Ascending aorta (tissue), 2 donors: Measurements from ENCODE around the gene PLCB2. TPM values are rescaled to one million over a fixed set of nuclear protein-coding genes. Genes with fewer than 3 reads are reported as not detected.
A peak's percentile ranks its signal among the peaks of the same experiment; 100 is the strongest.

Source experiments
- DNase-seq, 2 donors: peaks; one replicate each; pipeline ENCODE4 v3.0.0-alpha.2; 2019; ENCODE audit warnings: low spot score in 2 of 2
- H3K27ac ChIP-seq, 2 donors: fragments of 200-600 bp; sonication (generic); one replicate each; pipeline ENCODE4 v1.5.1; 2016 to 2017; ENCODE audit warnings: mild to moderate bottlenecking in 1 of 2
- H3K27me3 ChIP-seq: fragments of 200-600 bp; sonication (generic); one replicate; pipeline ENCODE4 v1.5.1; 2017
- H3K36me3 ChIP-seq, 2 donors: fragments of 200-600 bp; sonication (generic); one replicate each; pipeline ENCODE4 v1.5.1; 2016
- H3K4me1 ChIP-seq, 2 donors: fragments of 200-600 bp; sonication (generic); one replicate each; pipeline ENCODE4 v1.5.1; 2016 to 2017; ENCODE audit warnings: mild to moderate bottlenecking in 1 of 2
- H3K4me3 ChIP-seq, 2 donors: fragments of 200-600 bp; sonication (generic); one replicate each; pipeline ENCODE4 v1.5.1; 2016 to 2017; ENCODE audit warnings: mild to moderate bottlenecking in 1 of 2
- H3K9me3 ChIP-seq, 2 donors: fragments of 200-600 bp; sonication (generic); one replicate each; pipeline ENCODE4 v1.5.1; 2016
- intact Hi-C: fragments of 100-400 bp; cut with DNase I; formaldehyde crosslinking; loops from one replicate; pipeline ENCODE4 v1.15.1; 2023
- total RNA-seq: library from RNA; depleted of rRNA; stranded (reverse); fragments of >200 nt; gene quantifications from one replicate; pipeline ENCODE4 v1.1.0, GENCODE V29; 2016
- TF ChIP-seq, protein P1 (sequence below), 3 experiments: fragments of 200-600 bp in 2 of 3; fragments of 450-650 bp in 1 of 3; sonication (generic) in 2 of 3; IDR thresholded peaks; one replicate each; pipeline ENCODE4 v1.5.1; 2016 to 2019; ENCODE audit warnings: antibody characterized with exemption in 3 of 3, mild to moderate bottlenecking in 1 of 3, moderate library complexity in 1 of 3

The PLCB2 gene, protein sequence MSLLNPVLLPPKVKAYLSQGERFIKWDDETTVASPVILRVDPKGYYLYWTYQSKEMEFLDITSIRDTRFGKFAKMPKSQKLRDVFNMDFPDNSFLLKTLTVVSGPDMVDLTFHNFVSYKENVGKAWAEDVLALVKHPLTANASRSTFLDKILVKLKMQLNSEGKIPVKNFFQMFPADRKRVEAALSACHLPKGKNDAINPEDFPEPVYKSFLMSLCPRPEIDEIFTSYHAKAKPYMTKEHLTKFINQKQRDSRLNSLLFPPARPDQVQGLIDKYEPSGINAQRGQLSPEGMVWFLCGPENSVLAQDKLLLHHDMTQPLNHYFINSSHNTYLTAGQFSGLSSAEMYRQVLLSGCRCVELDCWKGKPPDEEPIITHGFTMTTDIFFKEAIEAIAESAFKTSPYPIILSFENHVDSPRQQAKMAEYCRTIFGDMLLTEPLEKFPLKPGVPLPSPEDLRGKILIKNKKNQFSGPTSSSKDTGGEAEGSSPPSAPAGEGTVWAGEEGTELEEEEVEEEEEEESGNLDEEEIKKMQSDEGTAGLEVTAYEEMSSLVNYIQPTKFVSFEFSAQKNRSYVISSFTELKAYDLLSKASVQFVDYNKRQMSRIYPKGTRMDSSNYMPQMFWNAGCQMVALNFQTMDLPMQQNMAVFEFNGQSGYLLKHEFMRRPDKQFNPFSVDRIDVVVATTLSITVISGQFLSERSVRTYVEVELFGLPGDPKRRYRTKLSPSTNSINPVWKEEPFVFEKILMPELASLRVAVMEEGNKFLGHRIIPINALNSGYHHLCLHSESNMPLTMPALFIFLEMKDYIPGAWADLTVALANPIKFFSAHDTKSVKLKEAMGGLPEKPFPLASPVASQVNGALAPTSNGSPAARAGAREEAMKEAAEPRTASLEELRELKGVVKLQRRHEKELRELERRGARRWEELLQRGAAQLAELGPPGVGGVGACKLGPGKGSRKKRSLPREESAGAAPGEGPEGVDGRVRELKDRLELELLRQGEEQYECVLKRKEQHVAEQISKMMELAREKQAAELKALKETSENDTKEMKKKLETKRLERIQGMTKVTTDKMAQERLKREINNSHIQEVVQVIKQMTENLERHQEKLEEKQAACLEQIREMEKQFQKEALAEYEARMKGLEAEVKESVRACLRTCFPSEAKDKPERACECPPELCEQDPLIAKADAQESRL
- total RNA-seq, result 6.9 TPM

DNA sequence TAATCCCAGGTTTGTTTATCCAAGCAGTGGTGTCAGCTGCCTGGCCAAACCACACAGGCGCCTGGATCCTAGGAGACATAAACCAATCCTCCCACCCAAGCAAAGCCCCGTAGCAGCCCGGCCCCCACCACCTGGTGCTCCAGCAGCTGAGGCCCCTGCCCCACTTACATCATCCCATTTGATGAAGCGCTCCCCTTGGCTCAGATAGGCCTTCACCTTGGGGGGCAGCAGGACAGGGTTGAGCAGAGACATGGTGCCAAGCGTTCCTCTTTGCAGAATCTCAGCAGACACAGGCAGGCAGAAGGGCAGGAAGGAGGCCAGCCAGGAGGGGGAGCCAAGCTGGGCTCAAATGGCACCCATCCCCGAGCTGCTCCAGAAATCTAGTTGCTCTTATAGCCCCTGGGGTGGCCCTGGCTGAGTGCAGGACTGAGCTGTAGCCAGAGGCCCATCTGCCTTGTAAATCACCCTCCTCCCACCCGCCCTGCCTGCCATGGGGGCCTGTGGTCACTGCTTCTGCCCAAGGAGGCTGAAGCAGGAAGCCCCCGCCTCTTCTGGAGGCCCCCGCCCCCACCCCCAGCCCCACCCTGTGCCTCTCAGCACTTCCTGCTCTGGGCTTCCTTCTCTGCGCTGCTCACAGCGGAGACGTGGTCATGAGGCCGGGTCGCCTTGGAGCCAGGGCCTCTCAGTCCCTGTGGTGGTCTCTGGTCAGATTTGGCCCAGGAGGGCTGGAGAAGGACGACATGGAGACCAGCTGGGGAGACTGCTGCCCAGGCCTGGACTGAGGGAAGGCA, at the start of gene PLCB2:
Gene PLCB2 (minus strand): TSS at position 515 of the 791 bp plus-strand sequence. CDS start 263 bp downstream, at position 252.
- intact Hi-C loops, result no loop called here
- Histone ChIP-seq H3K4me3 (peak within 1 kb of the TSS in 1 of 2 donors; percentile 48), H3K27ac (peak within 1 kb of the TSS in 1 of 2 donors; percentile 26), H3K36me3 (no peaks in the 10 kb centered on the region), H3K4me1 (no peaks in the 10 kb centered on the region), H3K9me3 (no peaks in the 10 kb centered on the region), H3K27me3 (no peaks in the 10 kb centered on the region)
- no peak for DNase-seq
- TF ChIP-seq, protein P1, sequence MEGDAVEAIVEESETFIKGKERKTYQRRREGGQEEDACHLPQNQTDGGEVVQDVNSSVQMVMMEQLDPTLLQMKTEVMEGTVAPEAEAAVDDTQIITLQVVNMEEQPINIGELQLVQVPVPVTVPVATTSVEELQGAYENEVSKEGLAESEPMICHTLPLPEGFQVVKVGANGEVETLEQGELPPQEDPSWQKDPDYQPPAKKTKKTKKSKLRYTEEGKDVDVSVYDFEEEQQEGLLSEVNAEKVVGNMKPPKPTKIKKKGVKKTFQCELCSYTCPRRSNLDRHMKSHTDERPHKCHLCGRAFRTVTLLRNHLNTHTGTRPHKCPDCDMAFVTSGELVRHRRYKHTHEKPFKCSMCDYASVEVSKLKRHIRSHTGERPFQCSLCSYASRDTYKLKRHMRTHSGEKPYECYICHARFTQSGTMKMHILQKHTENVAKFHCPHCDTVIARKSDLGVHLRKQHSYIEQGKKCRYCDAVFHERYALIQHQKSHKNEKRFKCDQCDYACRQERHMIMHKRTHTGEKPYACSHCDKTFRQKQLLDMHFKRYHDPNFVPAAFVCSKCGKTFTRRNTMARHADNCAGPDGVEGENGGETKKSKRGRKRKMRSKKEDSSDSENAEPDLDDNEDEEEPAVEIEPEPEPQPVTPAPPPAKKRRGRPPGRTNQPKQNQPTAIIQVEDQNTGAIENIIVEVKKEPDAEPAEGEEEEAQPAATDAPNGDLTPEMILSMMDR (IDR thresholded peaks at IDR 0.05), result no peak

DNA sequence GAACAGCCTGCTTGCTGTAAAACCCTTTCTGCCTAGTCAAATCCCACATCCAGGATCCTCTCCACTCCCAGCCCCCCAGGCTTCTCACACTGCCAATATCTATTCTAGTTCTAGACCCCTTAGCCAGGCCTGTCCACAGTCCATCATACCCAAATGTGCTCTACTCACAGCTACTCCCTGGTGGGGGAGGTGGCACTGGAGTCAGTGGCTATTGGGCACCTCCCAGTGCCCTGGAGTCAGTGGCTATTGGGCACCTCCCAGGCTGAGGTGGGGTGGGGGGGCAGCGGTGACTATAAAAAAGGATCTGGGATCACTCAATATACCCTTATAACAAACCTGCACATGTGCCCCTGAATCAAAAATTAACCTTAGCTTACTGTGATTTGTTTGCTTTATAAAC, 49.5 kb upstream of the PLCB2 start:
- intact Hi-C loops, result no loop called here
- H3K27ac ChIP-seq, result no peak overlapping the region
- H3K4me1 ChIP-seq, result peaks cover 7 to 9% of the 10 kb centered on the region in 2 donors
- no peaks in the 10 kb centered on the region for H3K27me3 ChIP-seq
- H3K36me3 ChIP-seq, result no peaks in the 10 kb centered on the region
- H3K9me3 ChIP-seq, result no peaks in the 10 kb centered on the region
- H3K4me3 ChIP-seq, result peak overlapping the region; percentile 45 to 73
- DNase-seq, result no peak
- TF ChIP-seq, protein P1 (IDR thresholded peaks at IDR 0.05), result no peak

DNA sequence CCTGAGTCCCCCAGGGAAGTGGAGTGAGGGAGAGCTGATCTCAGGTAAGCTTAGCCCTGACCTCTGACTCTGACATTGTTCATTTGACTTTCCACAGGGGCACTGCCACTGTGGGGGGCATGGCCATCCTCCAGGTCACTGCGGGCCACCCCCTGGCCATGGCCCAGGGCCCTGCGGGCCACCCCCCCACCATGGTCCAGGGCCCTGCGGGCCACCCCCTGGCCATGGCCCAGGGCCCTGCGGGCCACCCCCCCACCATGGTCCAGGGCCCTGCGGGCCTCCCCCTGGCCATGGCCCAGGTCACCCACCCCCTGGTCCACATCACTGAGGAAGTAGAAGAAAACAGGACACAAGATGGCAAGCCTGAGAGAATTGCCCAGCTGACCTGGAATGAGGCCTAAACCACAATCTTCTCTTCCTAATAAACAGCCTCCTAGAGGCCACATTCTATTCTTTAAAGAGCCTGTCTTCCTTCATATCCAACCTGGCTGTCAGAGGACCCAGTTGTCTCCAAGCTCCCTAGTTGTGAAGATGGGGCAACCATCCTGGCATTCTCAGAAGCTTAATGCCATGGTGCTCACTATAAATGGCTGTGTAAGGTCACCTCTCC, 48.3 kb upstream of the PLCB2 start:
- no peaks in the 10 kb centered on the region for H3K9me3 ChIP-seq
- DNase-seq, result no peak
- peaks cover 7 to 9% of the 10 kb centered on the region in 2 donors for H3K4me1 ChIP-seq
- H3K27ac ChIP-seq, result no peak overlapping the region
- no peaks in the 10 kb centered on the region for H3K36me3 ChIP-seq
- intact Hi-C loops, result no loop called here
- H3K4me3 ChIP-seq, result no peak overlapping the region
- H3K27me3 ChIP-seq, result no peaks in the 10 kb centered on the region
- TF ChIP-seq, protein P1 (IDR thresholded peaks at IDR 0.05), result no peak

DNA sequence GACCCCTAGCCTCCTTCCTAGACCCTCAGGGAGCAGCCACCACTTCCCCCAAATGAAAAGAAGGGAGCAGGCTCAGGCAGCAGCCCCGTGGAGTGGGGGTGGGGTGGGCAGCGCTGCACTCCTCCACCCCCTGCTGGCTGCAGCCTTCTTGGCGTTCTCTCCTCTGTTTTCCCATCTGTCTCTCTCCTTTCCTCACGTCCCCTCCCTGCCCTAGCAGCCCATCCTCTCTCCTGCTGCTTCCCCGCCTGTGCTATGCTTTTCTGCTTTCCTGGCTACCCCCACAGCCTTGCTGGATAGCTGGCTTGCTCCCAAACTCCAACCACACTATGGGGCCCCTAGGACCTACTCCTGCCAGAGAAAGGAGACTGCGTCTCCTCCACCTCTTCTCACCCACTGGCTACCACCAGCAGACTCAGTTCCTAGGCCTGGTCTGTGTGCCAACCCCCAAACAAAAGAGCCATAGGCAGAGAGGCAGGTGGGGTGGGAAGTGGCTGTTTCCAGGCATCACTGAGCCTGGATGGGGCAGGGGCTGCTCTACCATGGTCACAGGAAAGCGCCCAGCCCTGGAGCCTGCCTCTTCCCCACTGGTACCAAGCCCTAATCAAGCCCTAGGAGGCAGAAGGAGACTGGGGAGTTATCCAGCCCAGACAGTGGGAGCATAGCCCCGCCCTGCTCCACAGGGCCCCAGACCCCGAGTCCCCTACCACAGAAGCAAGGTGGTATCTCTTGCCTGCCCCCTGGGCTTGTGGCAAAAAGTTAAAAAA, 46.9 kb upstream of the PLCB2 start:
- TF ChIP-seq, protein P1 (IDR thresholded peaks at IDR 0.05), result peak; percentile 14 to 42 (median 17)
- H3K27ac ChIP-seq, result no peak overlapping the region
- no peak for DNase-seq
- no peak overlapping the region for H3K4me3 ChIP-seq
- H3K9me3 ChIP-seq, result no peaks in the 10 kb centered on the region
- no peaks in the 10 kb centered on the region for H3K36me3 ChIP-seq
- no peaks in the 10 kb centered on the region for H3K27me3 ChIP-seq
- intact Hi-C loops, result no loop called here
- peaks cover 7 to 9% of the 10 kb centered on the region in 2 donors for H3K4me1 ChIP-seq
